8988T (cell line): ENCODE results near the gene DNAH17.

Source experiments
- DNase-seq: peaks from one replicate; pipeline ENCODE4 v3.0.0; 2011

The DNAH17 gene

GRCh38 chr17:78572239-78573205, 4.7 kb downstream of the DNAH17 start:
- DNase-seq = no peak

GRCh38 chr17:78571329-78571728, 5.9 kb downstream of the DNAH17 start:
- no peak for DNase-seq

GRCh38 chr17:78568494-78569115, 8.6 kb downstream of the DNAH17 start:
- DNase-seq = no peak

GRCh38 chr17:78567991-78568390, 9.2 kb downstream of the DNAH17 start:
- no peak for DNase-seq

GRCh38 chr17:78566947-78567346, 10.2 kb downstream of the DNAH17 start:
- no peak for DNase-seq

- DNase-seq = no peak
Observed at GRCh38 chr17:78563189-78564145, 13.7 kb downstream of the DNAH17 start.

GRCh38 chr17:78562734-78563133, 14.5 kb downstream of the DNAH17 start:
- no peak for DNase-seq

GRCh38 chr17:78561166-78561565, 16.0 kb downstream of the DNAH17 start:
- no peak for DNase-seq

- DNase-seq = no peak
Observed at GRCh38 chr17:78560731-78561130, 16.5 kb downstream of the DNAH17 start.

GRCh38 chr17:78559749-78560368, 17.3 kb downstream of the DNAH17 start:
- no peak for DNase-seq

- no peak for DNase-seq
Observed at GRCh38 chr17:78558989-78559388, 18.2 kb downstream of the DNAH17 start.

GRCh38 chr17:78558181-78558850, 18.9 kb downstream of the DNAH17 start:
- DNase-seq = no peak

GRCh38 chr17:78557598-78558039, 19.6 kb downstream of the DNAH17 start:
- no peak for DNase-seq

GRCh38 chr17:78556812-78557211, 20.4 kb downstream of the DNAH17 start:
- no peak for DNase-seq

GRCh38 chr17:78555746-78556401, 21.3 kb downstream of the DNAH17 start:
- DNase-seq = no peak

- DNase-seq = no peak
Observed at GRCh38 chr17:78550464-78550863, 26.7 kb downstream of the DNAH17 start.

GRCh38 chr17:78548725-78549124, 28.5 kb downstream of the DNAH17 start:
- DNase-seq = no peak

GRCh38 chr17:78547035-78547434, 30.2 kb downstream of the DNAH17 start:
- DNase-seq = no peak

GRCh38 chr17:78546476-78546875, 30.7 kb downstream of the DNAH17 start:
- DNase-seq = no peak

GRCh38 chr17:78544881-78545755, 32.1 kb downstream of the DNAH17 start:
- DNase-seq = no peak
